ENCODE data around the gene ARL1. TPM values are rescaled to one million over a fixed set of nuclear protein-coding genes. Genes with fewer than 3 reads are reported as not detected.

ARL1 gene
- total and polyA plus RNA-seq, 10 of the 15 experiments (the other 5 are each of a cell fraction or from before 2014, with no cell fraction given): 28.5 to 95.0 (median 65.7) TPM

GRCh38 chr12:101430456-101430855, 22.9 kb upstream of the ARL1 start:
- WGBS (ENCODE audit: insufficient coverage, insufficient replicate concordance, low lambda C conversion rate, missing lambda C conversion rate): 1% methylated on average over 2 of the region's 2 CpGs
- FAIRE-seq: no peak
- intact Hi-C loops (cut with micrococcal nuclease; ENCODE audit: unreplicated experiment): no loop called here

More at GRCh38 chr12:101430456-101430855, 22.9 kb upstream of the ARL1 start:
- ChIA-PET SMC1A (ENCODE audit: uncharacterized antibody, unreplicated experiment) (no interaction called here), CTCF (interaction anchor here (1.0 kb wide), 1 partner anchor 16 kb away, joined by 4 read pairs; no protein-coding TSS in a partner anchor), POLR2A (no interaction called here), RAD21 (ENCODE audit: unreplicated experiment) (no interaction called here)
- Histone ChIP-seq H3K4me3 (no peak overlapping the region), H3K27me3 (replicated peaks in 1 of 2; ENCODE audit: control insufficient read depth in 2 of 2, insufficient read depth in 2 of 2, low read length in 1 of 2) (no peaks in the 10 kb centered on the region), H3K79me2 (ENCODE audit: control insufficient read depth, insufficient read depth, low read length) (no peaks in the 10 kb centered on the region), H3K4me1 (ENCODE audit: control insufficient read depth, insufficient read depth, low read length) (no peaks in the 10 kb centered on the region), H2AFZ (ENCODE audit: control insufficient read depth, low read depth, low read length) (no peak overlapping the region), H3K27ac (ENCODE audit: control insufficient read depth, insufficient read depth) (no peak overlapping the region), H4K20me1 (ENCODE audit: control insufficient read depth, insufficient read depth) (no peaks in the 10 kb centered on the region), H3K4me2 (ENCODE audit: control insufficient read depth, insufficient read depth) (no peak overlapping the region), H3K9me3 (replicated peaks; ENCODE audit: control insufficient read depth, insufficient read depth, low read length) (no peaks in the 10 kb centered on the region), H3K9ac (ENCODE audit: control insufficient read depth, insufficient read depth, low read length) (no peak overlapping the region), H3K36me3 (ENCODE audit: control insufficient read depth in 2 of 2, insufficient read depth in 2 of 2, low read length in 1 of 2) (no peaks in the 10 kb centered on the region)
- DNase-seq (ENCODE audit: low read depth, low spot score) (no peak), ATAC-seq (no peak)
- no TSS peak for BruUV-seq (replicated peaks)
- no peak for TF ChIP-seq MEF2B (IDR thresholded peaks at IDR 0.05; ENCODE audit: partially characterized antibody, poor library complexity, severe bottlenecking)
- TF ChIP-seq PRDM15 (CRISPR knock-in tag; IDR thresholded peaks at IDR 0.05): no peak
- no peak for TF ChIP-seq CHD2 (IDR thresholded peaks at IDR 0.05; ENCODE audit: borderline replicate concordance, low read depth, low read length)
- no peak for TF ChIP-seq SMAD5 (IDR thresholded peaks at IDR 0.05; ENCODE audit: low read depth)
- TF ChIP-seq ZSCAN29 (IDR thresholded peaks at IDR 0.05): no peak
- TF ChIP-seq ZNF687 (IDR thresholded peaks at IDR 0.05): no peak
- no peak for TF ChIP-seq ZNF207 (IDR thresholded peaks at IDR 0.05; ENCODE audit: borderline replicate concordance)
- no peak for TF ChIP-seq SPI1 (IDR thresholded peaks at IDR 0.05; ENCODE audit: borderline replicate concordance, insufficient read depth, low read depth, low read length)
- in situ Hi-C loops (cut with MboI): no loop called here

Measured in GM12878 (cell line).